Neutrophil (primary cell): Measurements from ENCODE around the gene CYB561D2.

Experiments used
- H3K27ac ChIP-seq: fragments of 200-600 bp; sonication (generic); 2 replicates; pipeline ENCODE4 v1.5.1; 2016; ENCODE audit warnings: mild to moderate bottlenecking, moderate library complexity
- H3K27me3 ChIP-seq: fragments of 200-600 bp; sonication (generic); 2 replicates; pipeline ENCODE4 v1.6.0; 2016; ENCODE audit warnings: mild to moderate bottlenecking
- H3K36me3 ChIP-seq: fragments of 200-600 bp; sonication (generic); 2 replicates; pipeline ENCODE4 v1.5.1; 2017
- H3K4me1 ChIP-seq, 2 experiments: fragments of 200-600 bp in 1 of 2; sonication (generic) in 1 of 2; 1 replicate in 1 of 2; 2 replicates in 1 of 2; pipeline versions ENCODE4 v1.5.1 to v1.6.1; 2013 to 2016; ENCODE audit warnings: low read depth in 1 of 2, low read length in 1 of 2, mild to moderate bottlenecking in 1 of 2, moderate library complexity in 1 of 2; ENCODE audit not compliant: control insufficient read depth in 1 of 2, insufficient read depth in 1 of 2
- H3K4me3 ChIP-seq, 2 experiments: fragments of 200-600 bp in 1 of 2; sonication (generic) in 1 of 2; 1 replicate in 1 of 2; 2 replicates in 1 of 2; pipeline ENCODE4 v1.5.1; 2013 to 2016; ENCODE audit warnings: low read depth in 1 of 2, low read length in 1 of 2, mild to moderate bottlenecking in 1 of 2, moderate library complexity in 1 of 2
- H3K9me3 ChIP-seq: fragments of 200-600 bp; sonication (generic); 2 replicates; pipeline ENCODE4 v1.5.1; 2016
- CTCF ChIP-seq: fragments of 200-600 bp; sonication (generic); IDR thresholded peaks from 2 replicates; pipeline ENCODE4 v1.5.1; 2016; ENCODE audit warnings: antibody characterized with exemption

CYB561D2 gene

GRCh38 chr3:50341537-50341936 lies 9.1 kb upstream of the CYB561D2 start:
- H3K4me1 ChIP-seq, result peaks cover 77 to 85% of the 10 kb centered on the region in 2 experiments
- H3K4me3 ChIP-seq, result peak overlapping the region; percentile 91 to 93
- H3K27me3 ChIP-seq, result no peaks in the 10 kb centered on the region
- H3K9me3 ChIP-seq, result no peaks in the 10 kb centered on the region
- TF ChIP-seq CTCF, result no peak
- H3K27ac ChIP-seq, result peak overlapping the region; percentile 100
- H3K36me3 ChIP-seq, result no peaks in the 10 kb centered on the region

- H3K27me3 ChIP-seq, result no peaks in the 10 kb centered on the region
- peak overlapping the region; percentile 100 for H3K27ac ChIP-seq
- no peaks in the 10 kb centered on the region for H3K9me3 ChIP-seq
- H3K4me1 ChIP-seq, result peaks cover 71 to 79% of the 10 kb centered on the region in 2 experiments
- no peak for TF ChIP-seq CTCF
- peak overlapping the region; percentile 91 to 93 for H3K4me3 ChIP-seq
- H3K36me3 ChIP-seq, result no peaks in the 10 kb centered on the region
These were observed 8.5 kb upstream of the CYB561D2 start for GRCh38 chr3:50341996-50342650.

GRCh38 chr3:50342813-50343633 lies 7.6 kb upstream of the CYB561D2 start:
- Histone ChIP-seq H3K27ac (peak overlapping the region; percentile 100), H3K27me3 (no peaks in the 10 kb centered on the region), H3K36me3 (peaks cover 6% of the 10 kb centered on the region), H3K9me3 (no peaks in the 10 kb centered on the region), H3K4me3 (no peak overlapping the region), H3K4me1 (peaks cover 67 to 72% of the 10 kb centered on the region in 2 experiments)
- TF ChIP-seq CTCF, result no peak

GRCh38 chr3:50345008-50345407 lies 5.7 kb upstream of the CYB561D2 start:
- TF ChIP-seq CTCF, result no peak
- peaks cover 14% of the 10 kb centered on the region for H3K36me3 ChIP-seq
- no peaks in the 10 kb centered on the region for H3K27me3 ChIP-seq
- no peak overlapping the region for H3K27ac ChIP-seq
- H3K4me3 ChIP-seq, result peak overlapping the region; percentile 53 to 67
- H3K9me3 ChIP-seq, result no peaks in the 10 kb centered on the region
- peaks cover 60 to 63% of the 10 kb centered on the region in 2 experiments for H3K4me1 ChIP-seq

- Histone ChIP-seq H3K4me1 (peaks cover 59 to 61% of the 10 kb centered on the region in 2 experiments), H3K27ac (peak within 1 kb of the TSS; percentile 58), H3K9me3 (no peaks in the 10 kb centered on the region), H3K36me3 (peaks cover 14% of the 10 kb centered on the region), H3K27me3 (no peaks in the 10 kb centered on the region), H3K4me3 (peak within 1 kb of the TSS; percentile 53 to 67)
- TF ChIP-seq CTCF, result no peak
These were observed 5.0 kb upstream of the CYB561D2 start, which contains the start of gene ZMYND10 for GRCh38 chr3:50345586-50346234. Gene ZMYND10 (minus strand): TSS chr3:50345732. CDS start chr3:50345579, 153 bp downstream.
